Parathyroid adenoma (tissue), 2 donors: ENCODE measurements around the gene UBQLN3.

ENCODE experiments used
- H2AFZ ChIP-seq: fragments of 300-600 bp; sonication (generic); one replicate; pipeline ENCODE4 v1.7.0; 2017; ENCODE audit warnings: antibody characterized with exemption, mild to moderate bottlenecking
- H3K27ac ChIP-seq: fragments of 300-600 bp; sonication (generic); one replicate; pipeline ENCODE4 v1.7.0; 2017
- H3K27me3 ChIP-seq: fragments of 300-600 bp; sonication (generic); one replicate; pipeline ENCODE4 v1.7.0; 2017; ENCODE audit warnings: low read length; ENCODE audit not compliant: control insufficient read depth, insufficient read depth
- H3K36me3 ChIP-seq: fragments of 300-600 bp; sonication (generic); one replicate; pipeline ENCODE4 v1.7.0; 2017; ENCODE audit warnings: low read length; ENCODE audit not compliant: control insufficient read depth, insufficient read depth
- H3K4me1 ChIP-seq: fragments of 300-600 bp; sonication (generic); one replicate; pipeline ENCODE4 v1.7.0; 2017; ENCODE audit warnings: control low read depth
- H3K4me2 ChIP-seq: fragments of 300-600 bp; sonication (generic); one replicate; pipeline ENCODE4 v1.7.0; 2017; ENCODE audit warnings: low read length
- H3K4me3 ChIP-seq: fragments of 300-600 bp; sonication (generic); one replicate; pipeline ENCODE4 v1.7.0; 2017; ENCODE audit warnings: low read depth, low read length
- H3K79me2 ChIP-seq: fragments of 300-600 bp; sonication (generic); one replicate; pipeline ENCODE4 v1.7.0; 2017; ENCODE audit warnings: control low read depth
- H3K9ac ChIP-seq: fragments of 300-600 bp; sonication (generic); one replicate; pipeline ENCODE4 v1.7.0; 2017; ENCODE audit warnings: mild to moderate bottlenecking
- H3K9me3 ChIP-seq: fragments of 300-600 bp; sonication (generic); one replicate; pipeline ENCODE4 v1.7.0; 2017; ENCODE audit warnings: low read length; ENCODE audit not compliant: control insufficient read depth
- TF ChIP-seq, protein P1 (sequence below): fragments of 300-600 bp; sonication (generic); IDR thresholded peaks from one replicate; pipeline ENCODE4 v1.7.0; 2017; ENCODE audit warnings: antibody characterized with exemption, mild to moderate bottlenecking
- donor health status: primary hyperparathyroidism.

Gene UBQLN3

DNA sequence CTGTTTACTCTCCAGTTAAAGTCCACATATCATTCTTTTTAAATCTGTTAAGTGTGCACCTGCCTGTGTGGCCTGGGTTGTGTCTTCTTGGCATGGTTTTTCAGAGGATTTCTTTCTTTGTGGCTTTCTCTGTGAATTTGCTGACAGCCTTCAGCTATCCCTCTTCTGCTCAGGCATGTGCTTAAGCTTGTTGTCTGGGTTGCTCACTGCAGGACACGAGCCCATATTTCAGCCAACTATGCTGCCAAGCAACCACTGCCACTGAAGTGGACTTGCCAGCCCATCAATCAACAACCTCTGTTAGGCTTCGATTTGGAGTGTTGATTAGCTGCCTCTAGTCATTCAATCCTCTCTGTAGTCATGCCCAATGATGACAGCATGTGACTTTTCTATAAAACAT, 42.2 kb downstream of the UBQLN3 start:
- no peaks in the 10 kb centered on the region for H3K27me3 ChIP-seq
- TF ChIP-seq, protein P1, sequence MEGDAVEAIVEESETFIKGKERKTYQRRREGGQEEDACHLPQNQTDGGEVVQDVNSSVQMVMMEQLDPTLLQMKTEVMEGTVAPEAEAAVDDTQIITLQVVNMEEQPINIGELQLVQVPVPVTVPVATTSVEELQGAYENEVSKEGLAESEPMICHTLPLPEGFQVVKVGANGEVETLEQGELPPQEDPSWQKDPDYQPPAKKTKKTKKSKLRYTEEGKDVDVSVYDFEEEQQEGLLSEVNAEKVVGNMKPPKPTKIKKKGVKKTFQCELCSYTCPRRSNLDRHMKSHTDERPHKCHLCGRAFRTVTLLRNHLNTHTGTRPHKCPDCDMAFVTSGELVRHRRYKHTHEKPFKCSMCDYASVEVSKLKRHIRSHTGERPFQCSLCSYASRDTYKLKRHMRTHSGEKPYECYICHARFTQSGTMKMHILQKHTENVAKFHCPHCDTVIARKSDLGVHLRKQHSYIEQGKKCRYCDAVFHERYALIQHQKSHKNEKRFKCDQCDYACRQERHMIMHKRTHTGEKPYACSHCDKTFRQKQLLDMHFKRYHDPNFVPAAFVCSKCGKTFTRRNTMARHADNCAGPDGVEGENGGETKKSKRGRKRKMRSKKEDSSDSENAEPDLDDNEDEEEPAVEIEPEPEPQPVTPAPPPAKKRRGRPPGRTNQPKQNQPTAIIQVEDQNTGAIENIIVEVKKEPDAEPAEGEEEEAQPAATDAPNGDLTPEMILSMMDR: no peak
- H3K27ac ChIP-seq: no peak overlapping the region
- no peaks in the 10 kb centered on the region for H3K4me1 ChIP-seq
- no peak overlapping the region for H3K9ac ChIP-seq
- H3K4me3 ChIP-seq: no peak overlapping the region
- H3K79me2 ChIP-seq: no peaks in the 10 kb centered on the region
- H3K9me3 ChIP-seq: no peaks in the 10 kb centered on the region
- no peak overlapping the region for H3K4me2 ChIP-seq
- no peaks in the 10 kb centered on the region for H3K36me3 ChIP-seq
- no peak overlapping the region for H2AFZ ChIP-seq

DNA sequence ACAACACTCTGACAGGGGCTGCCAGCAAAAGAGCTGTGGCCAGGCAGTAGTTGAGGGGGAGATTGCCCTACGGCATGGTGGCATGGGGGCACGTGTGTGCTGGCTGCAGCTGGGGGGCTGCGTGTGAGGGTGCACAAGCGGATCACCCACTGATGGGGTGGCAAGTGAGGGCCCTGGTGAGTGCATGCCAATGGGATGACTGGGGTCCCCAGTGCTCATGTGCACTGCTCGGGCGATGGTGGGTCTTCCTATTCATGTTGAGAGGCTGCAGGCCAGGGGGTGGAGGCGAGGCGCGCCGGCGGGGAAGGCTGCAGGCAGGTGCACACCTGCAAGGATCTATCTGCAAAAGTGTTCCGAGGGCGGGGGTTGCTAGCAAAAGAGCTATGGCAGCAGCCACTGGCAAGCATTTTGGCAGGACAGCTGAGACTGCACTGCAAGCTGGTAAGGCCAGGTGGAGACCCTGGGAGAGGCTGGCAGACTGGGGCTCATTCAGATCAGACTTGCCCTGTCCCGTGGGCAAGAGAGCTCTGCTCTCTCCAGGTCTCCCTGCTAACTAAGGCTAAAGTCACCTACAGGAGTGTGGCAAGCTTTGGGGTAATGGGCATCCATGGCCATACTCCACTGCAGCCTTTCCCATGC, 48.7 kb downstream of the UBQLN3 start:
- H3K4me1 ChIP-seq: no peaks in the 10 kb centered on the region
- no peaks in the 10 kb centered on the region for H3K9me3 ChIP-seq
- TF ChIP-seq, protein P1: no peak
- H3K4me3 ChIP-seq: no peak overlapping the region
- no peak overlapping the region for H3K9ac ChIP-seq
- no peak overlapping the region for H2AFZ ChIP-seq
- H3K79me2 ChIP-seq: no peaks in the 10 kb centered on the region
- no peak overlapping the region for H3K4me2 ChIP-seq
- no peaks in the 10 kb centered on the region for H3K36me3 ChIP-seq
- no peaks in the 10 kb centered on the region for H3K27me3 ChIP-seq
- H3K27ac ChIP-seq: no peak overlapping the region
